WTC11 (cell line): Measurements from ENCODE around the gene CAPN2. TPM values are rescaled to one million over a fixed set of nuclear protein-coding genes. Genes with fewer than 3 reads are reported as not detected.
"Not testable (repeated sequence)": the region's sequence is repeated elsewhere in the genome, so short reads cannot be mapped to it uniquely, and the experiment has no call there.

Experiments
- ATAC-seq: fragments of 200-7000 bp; cut with Tn5 transposase; 2 replicates; pipeline ENCODE4 v1.10.0; 2021; ENCODE audit warnings: mild to moderate bottlenecking, moderate library complexity
- CTCF ChIA-PET: fragments of 300-600 bp; sonication (Branson Sonifier 250); formaldehyde crosslinking; loops from one replicate; lab custom pipeline; 2021; ENCODE audit warnings: antibody characterized with exemption; lab: Charles Lee
- POLR2A ChIA-PET: fragments of 350-600 bp; sonication (Branson Sonifier 250); formaldehyde crosslinking; loops from one replicate; lab custom pipeline; 2021; ENCODE audit warnings: antibody characterized with exemption; lab: Charles Lee
- DNase-seq: peaks from one replicate; pipeline ENCODE4 v3.0.0; 2021; ENCODE audit warnings: low spot score
- H3K27ac Mint-ChIP-seq: 2 replicates; pipeline ENCODE4 v1.8.0; 2021; ENCODE audit warnings: mixed read lengths
- H3K27me3 Mint-ChIP-seq: 2 replicates; pipeline ENCODE4 v1.8.0; 2021; ENCODE audit warnings: low read depth, mild to moderate bottlenecking, moderate library complexity, mixed read lengths
- H3K36me3 Mint-ChIP-seq: 2 replicates; pipeline ENCODE4 v1.8.0; 2021; ENCODE audit warnings: mixed read lengths
- H3K4me1 Mint-ChIP-seq: 2 replicates; pipeline ENCODE4 v1.8.0; 2022; ENCODE audit warnings: mixed read lengths
- H3K4me3 Mint-ChIP-seq: 2 replicates; pipeline ENCODE4 v1.8.0; 2021; ENCODE audit warnings: mild to moderate bottlenecking, moderate library complexity, mixed read lengths
- H3K9me3 Mint-ChIP-seq: 2 replicates; pipeline ENCODE4 v1.8.0; 2021; ENCODE audit warnings: mixed read lengths
- CTCF ChIP-seq: fragments of 200-600 bp; IDR thresholded peaks from 2 replicates; pipeline ENCODE4 v1.8.0; 2022; ENCODE audit warnings: antibody characterized with exemption
- JAZF1 ChIP-seq: fragments of 250-450 bp; sonication (Bioruptor Pico); IDR thresholded peaks from 2 replicates; pipeline ENCODE4 v1.9.0; 2021; ENCODE audit warnings: moderate library complexity, mild to moderate bottlenecking, inconsistent platforms
- PRRX2 ChIP-seq: fragments of 250-450 bp; sonication (Bioruptor Pico); IDR thresholded peaks from 2 replicates; pipeline ENCODE4 v1.8.0; 2021; ENCODE audit warnings: mild to moderate bottlenecking
- TEAD1 ChIP-seq: sonication (generic); formaldehyde crosslinking; IDR thresholded peaks from 2 replicates; pipeline ENCODE4 v1.8.0; 2022; ENCODE audit warnings: mild to moderate bottlenecking, missing genetic modification reagents
- TEAD4 ChIP-seq: sonication (generic); formaldehyde crosslinking; IDR thresholded peaks from 2 replicates; pipeline ENCODE4 v1.8.0; 2022; ENCODE audit warnings: mild to moderate bottlenecking, missing genetic modification reagents
- ZNF416 ChIP-seq: fragments of 250-450 bp; sonication (Bioruptor Pico); IDR thresholded peaks from 2 replicates; pipeline ENCODE4 v1.9.0; 2021; ENCODE audit warnings: mild to moderate bottlenecking, inconsistent platforms
- total RNA-seq: library from RNA; stranded (reverse); gene quantifications from 3 replicates; pipeline ENCODE4 v1.2.3, GENCODE V29; 2021
- TF ChIP-seq, protein P1 (sequence below): sonication (generic); formaldehyde crosslinking; IDR thresholded peaks from 2 replicates; pipeline ENCODE4 v1.8.0; 2023; ENCODE audit warnings: missing genetic modification reagents, mild to moderate bottlenecking, borderline replicate concordance
- TF ChIP-seq, protein P2 (sequence below): sonication (generic); formaldehyde crosslinking; IDR thresholded peaks from 2 replicates; pipeline ENCODE4 v1.8.1; 2022; ENCODE audit warnings: low read depth, missing genetic modification reagents, borderline replicate concordance
- TF ChIP-seq, protein P3 (sequence below): sonication (generic); formaldehyde crosslinking; IDR thresholded peaks from 2 replicates; pipeline ENCODE4 v1.8.1; 2023; ENCODE audit warnings: mild to moderate bottlenecking, missing genetic modification reagents, borderline replicate concordance
- TF ChIP-seq, protein P4 (sequence below): fragments of 250-450 bp; sonication (Bioruptor Pico); IDR thresholded peaks from 2 replicates; pipeline ENCODE4 v1.9.0; 2021; ENCODE audit warnings: mild to moderate bottlenecking

CAPN2 gene
- total RNA-seq, 1 experiment from 2014 or later: 21.3 TPM

DNA sequence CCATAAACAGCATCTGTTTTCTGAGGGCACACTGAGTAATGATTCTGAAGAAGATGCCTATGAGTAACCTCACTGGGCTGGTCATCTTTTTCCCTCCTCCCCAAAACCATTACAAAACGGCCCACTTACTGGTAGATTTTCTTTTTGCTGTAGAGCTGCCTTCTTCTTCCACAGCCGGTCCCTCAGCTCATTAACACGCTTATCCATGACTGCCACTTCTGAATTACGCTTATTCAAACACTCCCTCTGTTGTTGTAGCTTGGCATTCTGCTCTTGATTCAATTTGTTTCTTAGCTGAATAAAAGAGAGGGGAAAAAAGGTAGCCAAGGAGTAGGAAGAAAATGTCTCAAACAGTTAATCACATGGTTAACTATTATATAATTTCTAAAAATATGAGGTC, 90.3 kb downstream of the CAPN2 start:
- POLR2A ChIA-PET: no interaction called here
- ATAC-seq (no peak), DNase-seq (no peak)
- TF ChIP-seq PRRX2 (CRISPR knock-in tag) (no peak), TEAD1 (CRISPR knock-in tag) (no peak)
- H3K4me1 Mint-ChIP-seq: no peaks in the 10 kb centered on the region
- no peak overlapping the region for H3K27ac Mint-ChIP-seq
- peaks cover 72% of the 10 kb centered on the region for H3K36me3 Mint-ChIP-seq
- CTCF ChIA-PET: interaction anchor here (1.2 kb wide), 1 partner anchor 44 kb away, joined by 4 read pairs; the partner anchor contains the start of gene TP53BP2
- no peaks in the 10 kb centered on the region for H3K27me3 Mint-ChIP-seq
- H3K9me3 Mint-ChIP-seq: peaks cover 4% of the 10 kb centered on the region
- no peak overlapping the region for H3K4me3 Mint-ChIP-seq

GRCh38 chr1:223803211-223803610, 90.9 kb downstream of the CAPN2 start:
- TF ChIP-seq CTCF (no peak), JAZF1 (CRISPR knock-in tag) (no peak), ZNF416 (CRISPR knock-in tag) (no peak), TEAD4 (CRISPR knock-in tag) (no peak)
- TF ChIP-seq, protein P1, sequence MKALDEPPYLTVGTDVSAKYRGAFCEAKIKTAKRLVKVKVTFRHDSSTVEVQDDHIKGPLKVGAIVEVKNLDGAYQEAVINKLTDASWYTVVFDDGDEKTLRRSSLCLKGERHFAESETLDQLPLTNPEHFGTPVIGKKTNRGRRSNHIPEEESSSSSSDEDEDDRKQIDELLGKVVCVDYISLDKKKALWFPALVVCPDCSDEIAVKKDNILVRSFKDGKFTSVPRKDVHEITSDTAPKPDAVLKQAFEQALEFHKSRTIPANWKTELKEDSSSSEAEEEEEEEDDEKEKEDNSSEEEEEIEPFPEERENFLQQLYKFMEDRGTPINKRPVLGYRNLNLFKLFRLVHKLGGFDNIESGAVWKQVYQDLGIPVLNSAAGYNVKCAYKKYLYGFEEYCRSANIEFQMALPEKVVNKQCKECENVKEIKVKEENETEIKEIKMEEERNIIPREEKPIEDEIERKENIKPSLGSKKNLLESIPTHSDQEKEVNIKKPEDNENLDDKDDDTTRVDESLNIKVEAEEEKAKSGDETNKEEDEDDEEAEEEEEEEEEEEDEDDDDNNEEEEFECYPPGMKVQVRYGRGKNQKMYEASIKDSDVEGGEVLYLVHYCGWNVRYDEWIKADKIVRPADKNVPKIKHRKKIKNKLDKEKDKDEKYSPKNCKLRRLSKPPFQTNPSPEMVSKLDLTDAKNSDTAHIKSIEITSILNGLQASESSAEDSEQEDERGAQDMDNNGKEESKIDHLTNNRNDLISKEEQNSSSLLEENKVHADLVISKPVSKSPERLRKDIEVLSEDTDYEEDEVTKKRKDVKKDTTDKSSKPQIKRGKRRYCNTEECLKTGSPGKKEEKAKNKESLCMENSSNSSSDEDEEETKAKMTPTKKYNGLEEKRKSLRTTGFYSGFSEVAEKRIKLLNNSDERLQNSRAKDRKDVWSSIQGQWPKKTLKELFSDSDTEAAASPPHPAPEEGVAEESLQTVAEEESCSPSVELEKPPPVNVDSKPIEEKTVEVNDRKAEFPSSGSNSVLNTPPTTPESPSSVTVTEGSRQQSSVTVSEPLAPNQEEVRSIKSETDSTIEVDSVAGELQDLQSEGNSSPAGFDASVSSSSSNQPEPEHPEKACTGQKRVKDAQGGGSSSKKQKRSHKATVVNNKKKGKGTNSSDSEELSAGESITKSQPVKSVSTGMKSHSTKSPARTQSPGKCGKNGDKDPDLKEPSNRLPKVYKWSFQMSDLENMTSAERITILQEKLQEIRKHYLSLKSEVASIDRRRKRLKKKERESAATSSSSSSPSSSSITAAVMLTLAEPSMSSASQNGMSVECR: no peak
- TF ChIP-seq, protein P2, sequence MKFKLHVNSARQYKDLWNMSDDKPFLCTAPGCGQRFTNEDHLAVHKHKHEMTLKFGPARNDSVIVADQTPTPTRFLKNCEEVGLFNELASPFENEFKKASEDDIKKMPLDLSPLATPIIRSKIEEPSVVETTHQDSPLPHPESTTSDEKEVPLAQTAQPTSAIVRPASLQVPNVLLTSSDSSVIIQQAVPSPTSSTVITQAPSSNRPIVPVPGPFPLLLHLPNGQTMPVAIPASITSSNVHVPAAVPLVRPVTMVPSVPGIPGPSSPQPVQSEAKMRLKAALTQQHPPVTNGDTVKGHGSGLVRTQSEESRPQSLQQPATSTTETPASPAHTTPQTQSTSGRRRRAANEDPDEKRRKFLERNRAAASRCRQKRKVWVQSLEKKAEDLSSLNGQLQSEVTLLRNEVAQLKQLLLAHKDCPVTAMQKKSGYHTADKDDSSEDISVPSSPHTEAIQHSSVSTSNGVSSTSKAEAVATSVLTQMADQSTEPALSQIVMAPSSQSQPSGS (CRISPR knock-in tag): no peak
- TF ChIP-seq, protein P3, sequence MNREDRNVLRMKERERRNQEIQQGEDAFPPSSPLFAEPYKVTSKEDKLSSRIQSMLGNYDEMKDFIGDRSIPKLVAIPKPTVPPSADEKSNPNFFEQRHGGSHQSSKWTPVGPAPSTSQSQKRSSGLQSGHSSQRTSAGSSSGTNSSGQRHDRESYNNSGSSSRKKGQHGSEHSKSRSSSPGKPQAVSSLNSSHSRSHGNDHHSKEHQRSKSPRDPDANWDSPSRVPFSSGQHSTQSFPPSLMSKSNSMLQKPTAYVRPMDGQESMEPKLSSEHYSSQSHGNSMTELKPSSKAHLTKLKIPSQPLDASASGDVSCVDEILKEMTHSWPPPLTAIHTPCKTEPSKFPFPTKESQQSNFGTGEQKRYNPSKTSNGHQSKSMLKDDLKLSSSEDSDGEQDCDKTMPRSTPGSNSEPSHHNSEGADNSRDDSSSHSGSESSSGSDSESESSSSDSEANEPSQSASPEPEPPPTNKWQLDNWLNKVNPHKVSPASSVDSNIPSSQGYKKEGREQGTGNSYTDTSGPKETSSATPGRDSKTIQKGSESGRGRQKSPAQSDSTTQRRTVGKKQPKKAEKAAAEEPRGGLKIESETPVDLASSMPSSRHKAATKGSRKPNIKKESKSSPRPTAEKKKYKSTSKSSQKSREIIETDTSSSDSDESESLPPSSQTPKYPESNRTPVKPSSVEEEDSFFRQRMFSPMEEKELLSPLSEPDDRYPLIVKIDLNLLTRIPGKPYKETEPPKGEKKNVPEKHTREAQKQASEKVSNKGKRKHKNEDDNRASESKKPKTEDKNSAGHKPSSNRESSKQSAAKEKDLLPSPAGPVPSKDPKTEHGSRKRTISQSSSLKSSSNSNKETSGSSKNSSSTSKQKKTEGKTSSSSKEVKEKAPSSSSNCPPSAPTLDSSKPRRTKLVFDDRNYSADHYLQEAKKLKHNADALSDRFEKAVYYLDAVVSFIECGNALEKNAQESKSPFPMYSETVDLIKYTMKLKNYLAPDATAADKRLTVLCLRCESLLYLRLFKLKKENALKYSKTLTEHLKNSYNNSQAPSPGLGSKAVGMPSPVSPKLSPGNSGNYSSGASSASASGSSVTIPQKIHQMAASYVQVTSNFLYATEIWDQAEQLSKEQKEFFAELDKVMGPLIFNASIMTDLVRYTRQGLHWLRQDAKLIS: no peak
- TF ChIP-seq, protein P4, sequence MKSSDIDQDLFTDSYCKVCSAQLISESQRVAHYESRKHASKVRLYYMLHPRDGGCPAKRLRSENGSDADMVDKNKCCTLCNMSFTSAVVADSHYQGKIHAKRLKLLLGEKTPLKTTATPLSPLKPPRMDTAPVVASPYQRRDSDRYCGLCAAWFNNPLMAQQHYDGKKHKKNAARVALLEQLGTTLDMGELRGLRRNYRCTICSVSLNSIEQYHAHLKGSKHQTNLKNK (CRISPR knock-in tag): no peak
- POLR2A ChIA-PET: no interaction called here
- peaks cover 8% of the 10 kb centered on the region for H3K9me3 Mint-ChIP-seq
- H3K4me3 Mint-ChIP-seq: no peak overlapping the region
- DNase-seq: no peak
- H3K27me3 Mint-ChIP-seq: no peaks in the 10 kb centered on the region
- H3K36me3 Mint-ChIP-seq: peaks cover 71% of the 10 kb centered on the region
- ATAC-seq: no peak
- H3K27ac Mint-ChIP-seq: no peak overlapping the region
- H3K4me1 Mint-ChIP-seq: no peaks in the 10 kb centered on the region
- CTCF ChIA-PET: interaction anchor here (1.2 kb wide), 1 partner anchor 43 kb away, joined by 4 read pairs; the partner anchor contains the start of gene TP53BP2

- H3K27ac Mint-ChIP-seq, H3K27me3 Mint-ChIP-seq, H3K9me3 Mint-ChIP-seq, DNase-seq, ATAC-seq, POLR2A ChIA-PET, H3K4me1 Mint-ChIP-seq, H3K4me3 Mint-ChIP-seq, CTCF ChIA-PET: not testable (repeated sequence)
- peaks cover 63% of the 10 kb centered on the region for H3K36me3 Mint-ChIP-seq
Measured at GRCh38 chr1:223809905-223810304, 97.6 kb downstream of the CAPN2 start.
